Measurements from ENCODE around the gene PHF5A.
"Not testable (repeated sequence)": the region's sequence is repeated elsewhere in the genome, so short reads cannot be mapped to it uniquely, and the experiment has no call there.

PHF5A gene

GRCh38 chr22:41471568-41471967, 3.1 kb upstream of the PHF5A start:
- no peaks in the 10 kb centered on the region for H3K9me3 ChIP-seq (ENCODE audit: control insufficient read depth, low read length)
- H3K4me1 ChIP-seq (ENCODE audit: control insufficient read depth, insufficient read depth, low read length, poor library complexity, severe bottlenecking): peaks cover 4% of the 10 kb centered on the region
- WGBS, 2 experiments (ENCODE audit: insufficient coverage in 2 of 2): 100% methylated on average over 1 of the region's 2 CpGs; no CpG with 5 or more reads in 1 of the 2 experiments
- no peak overlapping the region for H3K27ac ChIP-seq (ENCODE audit: low read depth, low read length, severe bottlenecking)
- peaks cover 12% of the 10 kb centered on the region for H3K36me3 ChIP-seq (ENCODE audit: control insufficient read depth, insufficient read depth, low read length)
- H3K4me3 ChIP-seq (ENCODE audit: extremely low read depth, insufficient read depth, low read length, poor library complexity, severe bottlenecking): no peak overlapping the region

- Histone ChIP-seq H3K27ac (ENCODE audit: low read depth, low read length, severe bottlenecking) (no peak overlapping the region), H3K4me3 (ENCODE audit: extremely low read depth, insufficient read depth, low read length, poor library complexity, severe bottlenecking) (no peak overlapping the region), H3K36me3 (ENCODE audit: control insufficient read depth, insufficient read depth, low read length) (peaks cover 19% of the 10 kb centered on the region), H3K9me3 (ENCODE audit: control insufficient read depth, low read length) (no peaks in the 10 kb centered on the region), H3K4me1 (ENCODE audit: control insufficient read depth, insufficient read depth, low read length, poor library complexity, severe bottlenecking) (peaks cover 4% of the 10 kb centered on the region)
- 89 to 100% methylated on average over 1 of the region's 2 CpGs for WGBS, 2 experiments (ENCODE audit: insufficient coverage in 2 of 2)
These were observed 2.4 kb upstream of the PHF5A start for GRCh38 chr22:41470886-41471285.

- peak overlapping the region; percentile 98 for H3K27ac ChIP-seq (ENCODE audit: low read depth, low read length, severe bottlenecking)
- no peaks in the 10 kb centered on the region for H3K9me3 ChIP-seq (ENCODE audit: control insufficient read depth, low read length)
- H3K4me3 ChIP-seq (ENCODE audit: extremely low read depth, insufficient read depth, low read length, poor library complexity, severe bottlenecking): peak overlapping the region; percentile 83
- peaks cover 35% of the 10 kb centered on the region for H3K36me3 ChIP-seq (ENCODE audit: control insufficient read depth, insufficient read depth, low read length)
- H3K4me1 ChIP-seq (ENCODE audit: control insufficient read depth, insufficient read depth, low read length, poor library complexity, severe bottlenecking): peaks cover 4% of the 10 kb centered on the region
- 0% methylated on average over 19 to 23 of the region's 30 CpGs for WGBS, 2 experiments (ENCODE audit: insufficient coverage in 2 of 2)
These were observed 843 bp upstream of the PHF5A start for GRCh38 chr22:41469218-41469851.

GRCh38 chr22:41461901-41462300, 6.6 kb downstream of the PHF5A start:
- no peak overlapping the region for H3K4me3 ChIP-seq (ENCODE audit: extremely low read depth, insufficient read depth, low read length, poor library complexity, severe bottlenecking)
- no peaks in the 10 kb centered on the region for H3K4me1 ChIP-seq (ENCODE audit: control insufficient read depth, insufficient read depth, low read length, poor library complexity, severe bottlenecking)
- 90% methylated on average over 2 of the region's 4 CpGs; no CpG with 5 or more reads in 1 of the 2 experiments for WGBS, 2 experiments (ENCODE audit: insufficient coverage in 2 of 2)
- no peak overlapping the region for H3K27ac ChIP-seq (ENCODE audit: low read depth, low read length, severe bottlenecking)
- no peaks in the 10 kb centered on the region for H3K9me3 ChIP-seq (ENCODE audit: control insufficient read depth, low read length)
- H3K36me3 ChIP-seq (ENCODE audit: control insufficient read depth, insufficient read depth, low read length): peaks cover 93% of the 10 kb centered on the region

- H3K36me3 ChIP-seq (ENCODE audit: control insufficient read depth, insufficient read depth, low read length): peaks cover 74% of the 10 kb centered on the region
- not testable (repeated sequence) for H3K9me3 ChIP-seq (ENCODE audit: control insufficient read depth, low read length); H3K4me1 ChIP-seq (ENCODE audit: control insufficient read depth, insufficient read depth, low read length, poor library complexity, severe bottlenecking); H3K4me3 ChIP-seq (ENCODE audit: extremely low read depth, insufficient read depth, low read length, poor library complexity, severe bottlenecking); H3K27ac ChIP-seq (ENCODE audit: low read depth, low read length, severe bottlenecking)
- 81 to 100% methylated on average over 1 to 2 of the region's 5 CpGs for WGBS, 2 experiments (ENCODE audit: insufficient coverage in 2 of 2)
These were observed 8.4 kb downstream of the PHF5A start for GRCh38 chr22:41460071-41460470.

- Histone ChIP-seq H3K9me3 (ENCODE audit: control insufficient read depth, low read length) (no peaks in the 10 kb centered on the region), H3K27ac (ENCODE audit: low read depth, low read length, severe bottlenecking) (no peak overlapping the region), H3K4me1 (ENCODE audit: control insufficient read depth, insufficient read depth, low read length, poor library complexity, severe bottlenecking) (no peaks in the 10 kb centered on the region), H3K36me3 (ENCODE audit: control insufficient read depth, insufficient read depth, low read length) (peaks cover 68% of the 10 kb centered on the region), H3K4me3 (ENCODE audit: extremely low read depth, insufficient read depth, low read length, poor library complexity, severe bottlenecking) (no peak overlapping the region)
- WGBS, 2 experiments (ENCODE audit: insufficient coverage in 2 of 2): no CpG with 5 or more reads among the region's 1 CpG
These were observed 9.1 kb downstream of the PHF5A start for GRCh38 chr22:41459431-41459830.

GRCh38 chr22:41458161-41458728, 10.2 kb downstream of the PHF5A start:
- no peaks in the 10 kb centered on the region for H3K9me3 ChIP-seq (ENCODE audit: control insufficient read depth, low read length)
- H3K4me1 ChIP-seq (ENCODE audit: control insufficient read depth, insufficient read depth, low read length, poor library complexity, severe bottlenecking): no peaks in the 10 kb centered on the region
- 92 to 98% methylated on average over 4 to 5 of the region's 7 CpGs for WGBS, 2 experiments (ENCODE audit: insufficient coverage in 2 of 2)
- H3K27ac ChIP-seq (ENCODE audit: low read depth, low read length, severe bottlenecking): no peak overlapping the region
- H3K4me3 ChIP-seq (ENCODE audit: extremely low read depth, insufficient read depth, low read length, poor library complexity, severe bottlenecking): no peak overlapping the region
- H3K36me3 ChIP-seq (ENCODE audit: control insufficient read depth, insufficient read depth, low read length): peaks cover 56% of the 10 kb centered on the region

GRCh38 chr22:41448189-41448808, 20.2 kb downstream of the PHF5A start:
- Histone ChIP-seq H3K36me3 (ENCODE audit: control insufficient read depth, insufficient read depth, low read length) (peaks cover 18% of the 10 kb centered on the region), H3K4me1 (ENCODE audit: control insufficient read depth, insufficient read depth, low read length, poor library complexity, severe bottlenecking) (peaks cover 6% of the 10 kb centered on the region), H3K4me3 (ENCODE audit: extremely low read depth, insufficient read depth, low read length, poor library complexity, severe bottlenecking) (peak overlapping the region; percentile 100), H3K9me3 (ENCODE audit: control insufficient read depth, low read length) (no peaks in the 10 kb centered on the region), H3K27ac (ENCODE audit: low read depth, low read length, severe bottlenecking) (peak overlapping the region; percentile 94)
- WGBS, 2 experiments (ENCODE audit: insufficient coverage in 2 of 2): 0 to 1% methylated on average over 11 to 20 of the region's 28 CpGs

GRCh38 chr22:41447435-41448188, 20.9 kb downstream of the PHF5A start:
- Histone ChIP-seq H3K4me1 (ENCODE audit: control insufficient read depth, insufficient read depth, low read length, poor library complexity, severe bottlenecking) (peaks cover 6% of the 10 kb centered on the region), H3K36me3 (ENCODE audit: control insufficient read depth, insufficient read depth, low read length) (peaks cover 25% of the 10 kb centered on the region), H3K9me3 (ENCODE audit: control insufficient read depth, low read length) (no peaks in the 10 kb centered on the region), H3K4me3 (ENCODE audit: extremely low read depth, insufficient read depth, low read length, poor library complexity, severe bottlenecking) (peak overlapping the region; percentile 100), H3K27ac (ENCODE audit: low read depth, low read length, severe bottlenecking) (peak overlapping the region; percentile 94)
- WGBS, 2 experiments (ENCODE audit: insufficient coverage in 2 of 2): 0% methylated on average over 44 to 47 of the region's 63 CpGs

GRCh38 chr22:41446639-41447434, 21.7 kb downstream of the PHF5A start, which contains the start of gene TOB2:
Gene TOB2, minus strand, starts transcription at chr22:41446801. Its CDS starts 9,456 bp downstream, at chr22:41437345.
- Histone ChIP-seq H3K9me3 (ENCODE audit: control insufficient read depth, low read length) (no peaks in the 10 kb centered on the region), H3K27ac (ENCODE audit: low read depth, low read length, severe bottlenecking) (peak within 1 kb of the TSS; percentile 94), H3K4me3 (ENCODE audit: extremely low read depth, insufficient read depth, low read length, poor library complexity, severe bottlenecking) (peak within 1 kb of the TSS; percentile 100), H3K4me1 (ENCODE audit: control insufficient read depth, insufficient read depth, low read length, poor library complexity, severe bottlenecking) (peaks cover 6% of the 10 kb centered on the region), H3K36me3 (ENCODE audit: control insufficient read depth, insufficient read depth, low read length) (peaks cover 33% of the 10 kb centered on the region)
- 0 to 1% methylated on average over 58 to 73 of the region's 85 CpGs for WGBS, 2 experiments (ENCODE audit: insufficient coverage in 2 of 2)

All from mesodermal cell (in vitro differentiated cells).